Urothelium cell line (cell line): ENCODE measurements around the gene TCF23.
A peak's percentile ranks its signal among the peaks of the same experiment; 100 is the strongest.
"Not testable (repeated sequence)": the region's sequence is repeated elsewhere in the genome, so short reads cannot be mapped to it uniquely, and the experiment has no call there.

Experiments
- DNase-seq: peaks from one replicate; pipeline ENCODE4 v3.0.0; 2011; ENCODE audit warnings: low spot score, mixed read lengths
- FAIRE-seq: peaks from 2 replicates; lab custom pipeline; 2011; peaks lifted over from hg19 to GRCh38; lab: Jason Lieb, UNC

TCF23 gene

DNA sequence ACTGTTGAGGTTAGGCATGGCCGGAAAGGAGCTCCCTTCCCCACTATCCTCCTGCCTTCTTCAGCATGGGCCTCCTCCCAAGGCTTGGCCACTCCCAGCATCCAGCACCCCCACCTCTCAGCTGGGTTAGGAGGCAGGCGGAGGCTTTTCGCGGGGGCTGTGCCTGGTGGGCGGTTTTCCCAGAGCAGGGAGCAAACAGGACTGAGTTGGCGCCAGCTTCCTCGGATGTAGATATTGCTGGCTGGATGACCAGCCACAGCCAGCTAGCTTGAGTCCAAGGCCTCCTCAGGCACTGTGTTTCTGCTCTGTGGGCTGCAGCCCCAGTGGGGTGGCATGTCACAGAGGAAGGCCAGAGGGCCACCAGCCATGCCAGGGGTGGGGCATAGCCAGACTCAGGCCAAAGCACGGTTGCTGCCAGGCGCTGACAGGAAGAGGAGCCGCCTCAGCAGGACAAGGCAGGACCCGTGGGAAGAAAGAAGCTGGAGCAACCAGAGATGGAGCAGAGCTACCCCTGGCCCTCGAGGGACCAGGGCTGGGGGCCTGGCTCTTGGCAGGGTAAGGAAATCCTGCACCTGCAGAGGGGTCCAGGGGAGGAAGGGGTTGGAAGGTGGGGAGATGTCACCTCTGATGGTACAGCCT is at the start of gene TCF23:
TCF23 (plus strand) TSS at position 204 of the 639 bp plus-strand sequence; CDS start at position 334, 130 bp downstream.
- FAIRE-seq (no peak), DNase-seq (no peak)

DNA sequence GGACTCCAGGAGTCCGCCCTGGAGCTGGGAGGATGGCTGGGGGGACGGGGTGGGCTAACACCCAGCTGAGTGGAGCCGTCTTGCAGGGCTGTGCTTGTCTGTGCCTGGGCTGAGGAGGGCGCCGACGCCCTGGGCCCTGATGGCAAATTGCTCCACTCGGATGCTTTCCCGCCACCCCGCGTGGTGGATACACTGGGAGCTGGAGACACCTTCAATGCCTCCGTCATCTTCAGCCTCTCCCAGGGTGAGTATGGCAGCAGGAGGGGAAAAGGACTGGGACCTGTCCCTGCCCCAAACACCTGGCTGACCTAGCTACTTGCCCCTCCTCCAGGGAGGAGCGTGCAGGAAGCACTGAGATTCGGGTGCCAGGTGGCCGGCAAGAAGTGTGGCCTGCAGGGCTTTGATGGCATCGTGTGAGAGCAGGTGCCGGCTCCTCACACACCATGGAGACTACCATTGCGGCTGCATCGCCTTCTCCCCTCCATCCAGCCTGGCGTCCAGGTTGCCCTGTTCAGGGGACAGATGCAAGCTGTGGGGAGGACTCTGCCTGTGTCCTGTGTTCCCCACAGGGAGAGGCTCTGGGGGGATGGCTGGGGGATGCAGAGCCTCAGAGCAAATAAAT is 49.4 kb upstream of the TCF23 start:
- FAIRE-seq (no peak), DNase-seq (no peak)

- DNase-seq, result no peak
- FAIRE-seq, result no peak
Observed at GRCh38 chr2:27100036-27100435, 48.8 kb upstream of the TCF23 start.

DNA sequence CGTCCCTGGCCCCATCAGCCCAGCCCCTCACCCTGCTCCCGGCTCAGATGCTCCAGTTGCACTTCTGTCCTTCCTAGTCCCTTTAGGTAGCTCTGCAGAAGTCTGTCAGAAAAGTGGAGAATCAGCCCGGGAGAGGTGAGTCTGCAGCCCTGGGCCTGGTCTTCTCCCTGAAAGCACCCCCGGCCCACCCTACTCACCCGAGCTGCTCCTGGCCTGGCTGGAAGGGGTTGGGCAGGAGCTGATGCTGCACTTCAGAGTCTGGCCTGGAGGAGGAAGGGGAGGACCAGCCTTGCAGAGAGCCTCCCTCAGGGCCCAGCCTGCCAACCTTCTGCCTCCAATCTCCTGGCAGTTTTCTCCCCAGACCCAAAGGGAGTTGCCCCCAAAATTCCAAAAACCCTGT is 46.5 kb upstream of the TCF23 start:
- FAIRE-seq, result no peak
- DNase-seq, result no peak

- FAIRE-seq, result no peak
- DNase-seq, result no peak
Observed at GRCh38 chr2:27105981-27106380, 42.8 kb upstream of the TCF23 start.

GRCh38 chr2:27108221-27108620 is 40.6 kb upstream of the TCF23 start:
- no peak for FAIRE-seq
- DNase-seq, result no peak

DNA sequence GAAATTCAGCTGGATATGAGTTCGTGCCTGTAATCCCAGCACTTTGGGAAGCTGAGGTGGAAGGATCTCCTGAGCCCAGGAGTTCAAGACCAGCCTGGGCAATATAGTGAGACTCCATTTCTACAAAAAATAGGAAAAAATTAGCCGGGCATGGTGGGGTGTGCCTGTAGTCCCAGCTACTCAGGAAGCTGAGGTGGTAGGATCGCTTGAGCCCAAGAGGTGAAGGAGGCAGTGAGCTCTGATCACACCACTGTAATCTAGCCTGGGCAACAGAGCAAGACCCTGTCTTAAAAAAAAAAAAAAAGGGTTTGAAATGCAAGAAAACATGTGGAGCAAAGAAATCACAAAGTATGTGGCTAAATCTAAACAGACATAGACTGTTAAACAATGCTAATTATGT is 39.7 kb upstream of the TCF23 start:
- FAIRE-seq (no peak), DNase-seq (no peak)

- FAIRE-seq, DNase-seq: not testable (repeated sequence)
Observed at GRCh38 chr2:27110603-27111352, 38.0 kb upstream of the TCF23 start.

GRCh38 chr2:27111392-27112078 is 37.3 kb upstream of the TCF23 start:
- FAIRE-seq, DNase-seq: not testable (repeated sequence)

DNA sequence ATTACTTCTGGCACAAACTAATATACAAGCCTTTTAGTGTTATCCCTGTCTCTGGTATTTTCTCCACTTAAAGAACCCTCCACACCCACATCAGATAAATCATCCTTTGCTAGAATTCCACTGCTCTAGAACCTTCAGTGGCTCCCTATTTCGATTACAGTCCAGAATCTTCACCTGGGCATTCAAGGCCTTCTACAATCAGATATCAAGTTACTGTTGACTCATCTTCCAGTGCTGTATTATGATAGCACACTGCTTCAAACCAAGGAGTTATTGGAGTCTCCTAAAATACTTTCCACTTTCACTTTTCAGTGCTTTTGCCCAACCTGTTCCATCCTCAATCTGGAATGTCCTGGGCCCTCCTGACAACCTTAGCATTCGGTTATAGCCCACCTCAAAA is 33.3 kb upstream of the TCF23 start:
- FAIRE-seq (no peak), DNase-seq (no peak)

DNA sequence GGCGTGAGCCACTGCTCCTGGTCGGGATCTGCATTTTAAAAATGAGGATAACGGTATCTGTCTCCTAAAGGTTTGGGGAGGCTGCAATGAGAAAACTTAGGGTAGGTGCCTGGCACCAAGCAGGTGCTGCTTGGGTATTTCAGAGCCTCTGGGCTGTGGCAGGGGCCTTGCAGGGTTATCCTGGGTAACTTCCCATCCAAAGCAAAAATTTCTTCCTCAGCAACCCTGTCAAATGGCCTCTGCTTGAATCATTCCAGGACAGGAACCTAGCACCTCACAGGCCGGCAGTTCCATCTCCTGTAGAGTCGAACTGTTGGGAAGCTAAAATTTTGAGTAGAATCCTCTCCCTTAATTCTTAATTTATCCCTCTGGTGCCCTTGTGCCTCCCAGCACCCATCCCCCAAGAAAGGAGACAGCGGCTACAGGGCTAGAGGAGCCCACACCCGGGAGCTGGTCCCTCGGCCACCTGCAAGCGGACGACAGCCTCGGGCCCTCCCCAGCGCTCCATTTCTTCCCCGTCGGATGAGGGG is 30.7 kb upstream of the TCF23 start:
- DNase-seq, result no peak
- no peak for FAIRE-seq

- peak; percentile 59 for DNase-seq
- peak; percentile 93 for FAIRE-seq
Observed at GRCh38 chr2:27118525-27119329, 30.1 kb upstream of the TCF23 start, which contains the start of gene CGREF1. CGREF1 (minus strand) TSS chr2:27119128; CDS start chr2:27104366, 14,762 bp downstream.

DNA sequence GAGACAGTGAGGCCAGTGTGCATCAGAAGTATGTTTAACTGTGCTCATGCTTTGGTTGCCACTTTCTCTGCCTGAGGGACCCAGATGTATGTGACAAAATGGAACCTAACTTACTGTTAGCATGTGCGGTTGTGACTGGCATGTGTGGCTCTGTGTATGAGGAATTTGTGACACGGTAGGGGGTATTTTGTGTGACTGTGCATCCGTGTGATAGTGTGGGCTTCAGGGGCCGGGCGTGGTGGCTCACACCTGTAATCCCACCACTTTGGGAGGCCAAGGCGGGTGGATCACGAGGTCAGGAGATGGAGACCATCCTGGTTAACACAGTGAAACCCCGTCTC is 29.5 kb upstream of the TCF23 start:
- not testable (repeated sequence) for FAIRE-seq, DNase-seq

- FAIRE-seq (no peak), DNase-seq (no peak)
Observed at GRCh38 chr2:27121906-27122305, 26.9 kb upstream of the TCF23 start.

DNA sequence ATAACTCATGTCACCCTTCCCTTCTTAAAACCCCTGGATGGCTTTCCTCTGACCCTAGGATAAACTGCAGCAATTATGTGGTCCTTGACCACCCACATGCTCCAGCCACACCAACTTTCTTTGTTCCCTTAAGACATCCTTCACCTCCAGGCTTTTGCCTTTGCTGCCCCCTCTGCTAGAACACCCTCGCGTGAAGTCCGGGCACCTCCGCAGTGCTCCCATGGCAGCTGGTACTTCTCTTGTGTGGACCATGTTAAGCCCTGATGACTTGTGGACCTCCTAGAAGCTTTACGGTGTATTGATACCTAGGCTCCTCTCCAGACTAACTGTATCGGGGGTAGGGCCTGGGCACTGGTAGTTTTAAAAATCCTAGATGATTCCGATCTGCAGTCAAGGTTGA is 26.0 kb upstream of the TCF23 start:
- DNase-seq (no peak), FAIRE-seq (no peak)

DNA sequence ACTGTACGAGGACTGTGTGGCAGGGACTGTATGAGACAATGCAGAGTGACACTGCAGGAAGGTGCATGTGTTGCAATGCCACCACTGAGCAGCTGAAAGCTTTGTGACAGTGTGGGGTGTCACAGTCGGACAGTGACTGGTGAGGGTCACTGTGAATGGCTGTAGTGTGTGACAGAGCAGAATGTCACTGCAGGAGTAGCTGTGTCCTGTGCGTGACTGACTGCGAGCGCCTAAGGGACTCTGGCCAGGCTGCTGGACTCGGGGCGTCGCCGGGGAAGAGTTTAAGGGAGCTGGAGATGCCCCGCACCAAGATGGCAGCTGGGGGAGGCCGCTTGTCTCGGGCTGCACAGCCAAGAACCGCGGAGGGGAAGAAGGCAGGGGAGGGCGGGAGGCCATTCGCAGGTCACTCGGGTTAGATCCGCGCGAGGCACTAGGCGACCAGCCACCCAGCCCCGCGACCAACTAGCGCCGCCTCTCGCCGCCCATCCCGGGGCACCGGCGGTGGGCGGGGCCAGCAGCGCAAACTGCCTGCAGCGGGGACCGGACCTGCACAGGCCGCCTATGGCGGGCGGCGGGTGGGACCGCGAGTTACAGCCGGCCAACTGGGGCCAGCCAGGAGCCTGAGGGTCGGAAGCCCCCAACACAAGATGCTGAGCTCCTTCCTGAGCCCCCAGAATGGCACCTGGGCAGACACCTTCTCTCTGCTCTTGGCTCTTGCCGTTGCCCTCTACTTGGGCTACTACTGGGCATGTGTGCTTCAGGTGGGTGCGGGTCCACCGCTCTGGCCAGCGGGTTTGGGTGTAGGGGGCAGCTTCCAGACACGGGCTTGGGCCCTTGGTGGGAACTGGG is 25.3 kb upstream of the TCF23 start, which contains the start of gene ABHD1:
ABHD1 (plus strand) TSS at position 514 of the 849 bp plus-strand sequence; CDS start at position 648, 134 bp downstream.
- FAIRE-seq (peak; percentile 68), DNase-seq (peak; percentile 65)

DNA sequence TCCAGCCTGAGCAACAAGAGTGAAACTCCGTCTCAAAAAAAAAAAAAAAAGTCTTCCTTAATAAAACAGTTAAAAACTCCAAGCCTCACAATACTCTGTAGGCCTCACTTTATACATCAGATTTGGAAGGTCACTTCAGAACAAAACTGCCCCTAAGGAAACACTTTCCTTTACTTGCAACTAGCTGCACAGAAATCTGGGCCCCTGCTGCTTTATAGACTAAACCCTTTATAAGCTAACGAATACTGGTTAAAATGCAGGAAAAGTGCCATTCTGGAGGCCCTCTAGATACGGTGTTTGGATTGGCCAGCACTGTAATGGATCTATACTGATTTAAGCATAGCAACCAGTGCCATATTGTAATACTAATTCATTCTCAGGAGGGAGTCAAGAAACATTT is 23.7 kb upstream of the TCF23 start:
- no peak for FAIRE-seq

GRCh38 chr2:27126252-27126710 is 22.5 kb upstream of the TCF23 start:
- no peak for FAIRE-seq
- no peak for DNase-seq

More for the DNA sequence above, 23.7 kb upstream of the TCF23 start:
- no peak for DNase-seq
